Measurements from ENCODE around the gene NQO2. TPM values are rescaled to one million over a fixed set of nuclear protein-coding genes. Genes with fewer than 3 reads are reported as not detected.
A peak's percentile ranks its signal among the peaks of the same experiment; 100 is the strongest.

NQO2 gene
- total RNA-seq, 1 donor from 2014 or later, result 45.8 TPM

DNA sequence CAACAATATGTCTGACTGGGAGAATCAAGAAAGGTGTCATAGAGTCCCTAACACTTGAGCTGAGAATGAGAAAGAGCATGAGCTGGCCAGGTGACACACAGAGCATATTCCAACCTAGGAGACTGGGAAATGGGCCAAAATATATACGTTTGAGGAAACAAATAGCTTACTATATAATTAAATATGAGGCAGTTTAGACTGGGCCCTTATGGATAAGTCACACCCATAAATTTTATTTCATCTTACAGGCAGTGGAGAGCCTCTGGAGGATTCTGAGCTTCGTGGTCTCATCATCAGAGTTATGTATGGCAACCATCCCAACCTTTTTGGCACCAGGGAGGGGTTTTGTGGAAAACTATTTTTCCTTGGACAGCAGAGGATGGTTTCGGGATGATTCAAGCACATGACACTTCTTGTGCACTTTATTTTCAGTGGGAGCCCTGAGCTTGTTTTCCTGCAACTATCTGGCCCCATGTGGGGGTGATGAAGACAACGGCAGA, 12.9 kb upstream of the NQO2 start:
- H3K4me3 Mint-ChIP-seq (ENCODE audit: low read depth), result peak overlapping the region; percentile 35

DNA sequence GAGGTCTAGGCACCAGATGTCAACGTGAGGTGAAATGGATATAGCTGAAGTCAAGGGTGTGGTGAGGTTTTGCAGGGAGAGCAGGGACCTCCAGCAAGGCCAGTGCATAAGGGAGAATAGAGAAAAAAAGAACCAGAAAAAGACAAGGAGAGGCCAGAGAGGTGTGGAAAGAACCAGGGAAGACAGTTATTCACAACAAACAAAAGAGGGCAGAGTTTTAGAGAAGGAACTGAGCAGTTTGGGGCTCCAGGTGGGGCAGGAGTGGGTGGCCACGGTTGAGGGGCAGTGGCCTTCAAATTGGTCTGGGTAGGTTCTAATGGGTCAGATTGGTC, 11.6 kb upstream of the NQO2 start:
- Mint-ChIP-seq H3K4me3 (ENCODE audit: low read depth) (peak overlapping the region; percentile 89), H3K27me3 (no peaks in the 10 kb centered on the region), H3K9me3 (ENCODE audit: low read depth) (no peaks in the 10 kb centered on the region), H3K27ac (peak overlapping the region; percentile 96), H3K4me1 (ENCODE audit: low read depth) (peaks cover 50% of the 10 kb centered on the region), H3K36me3 (ENCODE audit: insufficient read depth) (no peaks in the 10 kb centered on the region)
- TF ChIP-seq, protein P1, sequence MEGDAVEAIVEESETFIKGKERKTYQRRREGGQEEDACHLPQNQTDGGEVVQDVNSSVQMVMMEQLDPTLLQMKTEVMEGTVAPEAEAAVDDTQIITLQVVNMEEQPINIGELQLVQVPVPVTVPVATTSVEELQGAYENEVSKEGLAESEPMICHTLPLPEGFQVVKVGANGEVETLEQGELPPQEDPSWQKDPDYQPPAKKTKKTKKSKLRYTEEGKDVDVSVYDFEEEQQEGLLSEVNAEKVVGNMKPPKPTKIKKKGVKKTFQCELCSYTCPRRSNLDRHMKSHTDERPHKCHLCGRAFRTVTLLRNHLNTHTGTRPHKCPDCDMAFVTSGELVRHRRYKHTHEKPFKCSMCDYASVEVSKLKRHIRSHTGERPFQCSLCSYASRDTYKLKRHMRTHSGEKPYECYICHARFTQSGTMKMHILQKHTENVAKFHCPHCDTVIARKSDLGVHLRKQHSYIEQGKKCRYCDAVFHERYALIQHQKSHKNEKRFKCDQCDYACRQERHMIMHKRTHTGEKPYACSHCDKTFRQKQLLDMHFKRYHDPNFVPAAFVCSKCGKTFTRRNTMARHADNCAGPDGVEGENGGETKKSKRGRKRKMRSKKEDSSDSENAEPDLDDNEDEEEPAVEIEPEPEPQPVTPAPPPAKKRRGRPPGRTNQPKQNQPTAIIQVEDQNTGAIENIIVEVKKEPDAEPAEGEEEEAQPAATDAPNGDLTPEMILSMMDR (IDR thresholded peaks at IDR 0.05; ENCODE audit: unreplicated experiment), result no peak
- no peak for DNase-seq (ENCODE audit: low spot score, unreplicated experiment)

More for the DNA sequence above, 12.9 kb upstream of the NQO2 start:
- Mint-ChIP-seq H3K27ac (peak overlapping the region; percentile 96), H3K36me3 (ENCODE audit: insufficient read depth) (no peaks in the 10 kb centered on the region), H3K9me3 (ENCODE audit: low read depth) (no peaks in the 10 kb centered on the region), H3K27me3 (no peaks in the 10 kb centered on the region), H3K4me1 (ENCODE audit: low read depth) (peaks cover 52% of the 10 kb centered on the region)
- TF ChIP-seq, protein P1 (IDR thresholded peaks at IDR 0.05; ENCODE audit: unreplicated experiment), result no peak
- DNase-seq (ENCODE audit: low spot score, unreplicated experiment), result no peak

DNA sequence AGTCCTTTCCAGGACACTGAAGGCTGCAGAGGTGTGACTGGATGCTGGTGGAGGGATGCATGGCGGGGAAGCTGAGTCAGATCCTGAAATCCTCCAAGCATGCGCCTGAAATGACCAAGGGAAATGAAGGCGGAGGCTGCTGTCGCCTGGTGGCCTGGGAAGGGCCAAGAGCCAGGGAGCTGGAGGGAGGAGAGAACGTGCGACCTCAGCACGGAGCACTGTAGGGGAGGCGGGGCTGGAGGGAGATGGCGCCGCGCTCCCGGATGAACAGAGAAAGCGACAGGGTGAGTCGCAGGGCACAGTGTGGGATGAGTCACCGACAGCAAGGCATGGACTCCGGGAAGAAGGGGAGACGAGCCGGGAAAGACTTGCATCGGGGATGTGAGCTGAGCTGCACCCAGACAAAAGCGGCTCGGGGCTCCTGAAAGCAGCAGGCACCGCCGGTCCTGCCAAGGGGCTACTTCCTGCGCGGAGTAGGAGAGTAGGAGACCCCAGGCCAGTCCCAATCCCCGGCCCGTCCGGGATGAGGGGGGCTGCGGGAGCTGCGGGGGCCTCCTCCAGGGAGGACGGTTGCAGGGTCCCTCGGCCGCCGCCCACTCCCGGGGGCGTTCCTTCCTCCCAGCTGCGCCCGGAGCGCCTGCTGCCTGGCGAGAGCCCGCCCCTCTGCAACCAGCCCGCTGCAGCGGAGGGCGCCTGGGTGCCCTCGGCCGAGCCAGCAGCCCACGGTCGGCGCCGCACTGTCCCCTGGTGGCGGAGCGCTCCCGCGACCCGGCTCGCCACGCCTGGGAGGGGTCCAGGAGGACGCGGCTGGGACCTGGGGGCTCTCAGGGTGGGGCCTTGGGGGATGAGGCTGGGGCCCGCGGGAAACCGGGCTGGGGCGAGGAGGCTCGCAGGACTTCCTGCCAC, 11.0 kb upstream of the NQO2 start:
- DNase-seq (ENCODE audit: low spot score, unreplicated experiment), result peak; percentile 88
- Mint-ChIP-seq H3K27ac (peak overlapping the region; percentile 99), H3K9me3 (ENCODE audit: low read depth) (no peaks in the 10 kb centered on the region), H3K4me3 (ENCODE audit: low read depth) (peak overlapping the region; percentile 89), H3K27me3 (no peaks in the 10 kb centered on the region), H3K36me3 (ENCODE audit: insufficient read depth) (no peaks in the 10 kb centered on the region), H3K4me1 (ENCODE audit: low read depth) (peaks cover 47% of the 10 kb centered on the region)
- TF ChIP-seq, protein P1 (IDR thresholded peaks at IDR 0.05; ENCODE audit: unreplicated experiment), result peak; percentile 81

DNA sequence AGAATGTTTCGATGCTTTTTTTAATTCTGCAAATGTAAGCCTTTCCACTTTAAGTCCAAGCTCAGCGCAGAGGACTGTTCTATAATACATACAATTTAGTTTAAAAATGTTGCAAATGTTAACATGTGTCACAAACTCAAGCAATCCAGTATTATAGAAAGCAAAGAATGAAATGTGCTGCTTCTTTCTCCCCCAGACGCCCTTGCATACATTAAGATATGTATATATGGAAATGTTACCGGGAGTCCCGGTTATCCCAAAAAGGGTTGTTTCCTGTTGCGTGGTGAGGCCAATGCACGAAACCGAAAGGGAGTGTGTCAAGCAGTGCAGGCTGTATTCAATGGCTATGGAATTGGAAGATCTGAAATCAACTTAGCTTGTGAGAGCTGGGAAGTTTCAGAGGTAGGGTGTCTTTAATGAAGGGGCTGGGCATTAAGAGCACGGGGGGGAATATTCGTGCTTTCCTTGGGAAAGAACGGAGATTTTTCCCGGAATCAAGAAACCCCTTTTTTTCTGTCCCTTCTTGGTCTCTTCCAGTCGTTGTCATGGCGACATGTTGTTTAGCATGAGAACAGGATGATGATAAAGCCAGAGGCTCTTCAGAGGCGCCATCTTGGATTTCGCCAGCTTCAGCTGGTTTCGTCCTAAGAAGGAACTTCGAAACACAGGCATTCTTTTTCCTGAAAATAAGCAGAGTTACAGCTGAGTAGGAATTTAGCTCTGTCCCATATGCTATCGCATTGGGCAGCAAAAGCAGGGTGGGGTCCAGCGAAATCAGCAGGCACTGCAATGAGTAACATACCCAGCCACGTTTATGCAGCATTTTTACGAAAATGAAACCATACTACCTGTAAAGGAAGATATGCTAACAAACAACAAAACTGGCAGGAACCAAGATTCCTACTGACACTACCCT, 10.1 kb upstream of the NQO2 start:
- H3K4me3 Mint-ChIP-seq (ENCODE audit: low read depth), result peak overlapping the region; percentile 84
- H3K4me1 Mint-ChIP-seq (ENCODE audit: low read depth), result peaks cover 52% of the 10 kb centered on the region
- no peaks in the 10 kb centered on the region for H3K9me3 Mint-ChIP-seq (ENCODE audit: low read depth)
- peak overlapping the region; percentile 99 for H3K27ac Mint-ChIP-seq
- DNase-seq (ENCODE audit: low spot score, unreplicated experiment), result peak; percentile 47
- peaks cover 2% of the 10 kb centered on the region for H3K36me3 Mint-ChIP-seq (ENCODE audit: insufficient read depth)
- TF ChIP-seq, protein P1 (IDR thresholded peaks at IDR 0.05; ENCODE audit: unreplicated experiment), result peak; percentile 5
- no peaks in the 10 kb centered on the region for H3K27me3 Mint-ChIP-seq
